ENCODE results near the gene ANKS1A. TPM values are rescaled to one million over a fixed set of nuclear protein-coding genes. Genes with fewer than 3 reads are reported as not detected.

The ANKS1A gene
- total and polyA plus RNA-seq, 11 donors: 11.0 to 49.5 (median 29.3) TPM

DNA sequence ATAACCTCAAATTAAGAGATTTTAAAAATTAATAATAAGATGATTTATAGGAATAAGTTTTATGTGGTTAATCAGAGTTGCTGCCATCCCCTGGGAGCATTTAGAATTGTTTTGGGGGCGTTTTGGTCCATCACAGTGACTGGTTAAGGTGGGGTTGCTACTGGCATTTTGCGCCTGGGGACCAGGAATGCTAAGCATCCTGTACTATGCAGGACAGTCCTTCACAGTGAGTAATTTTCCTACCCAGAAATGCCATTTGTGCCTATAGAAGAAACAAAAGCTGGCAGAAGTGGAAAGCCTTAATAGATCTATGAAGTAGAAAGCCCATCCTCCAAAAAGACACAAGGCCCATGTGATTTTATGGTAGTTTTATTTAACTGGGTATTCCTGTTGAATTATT is 118.0 kb downstream of the ANKS1A start:
- H3K4me3 ChIP-seq: no peak overlapping the region
- no peaks in the 10 kb centered on the region for H3K9me3 ChIP-seq
- intact Hi-C loops (cut with DNase I): no loop called here
- no peak for DNase-seq
- TF ChIP-seq, protein P1, sequence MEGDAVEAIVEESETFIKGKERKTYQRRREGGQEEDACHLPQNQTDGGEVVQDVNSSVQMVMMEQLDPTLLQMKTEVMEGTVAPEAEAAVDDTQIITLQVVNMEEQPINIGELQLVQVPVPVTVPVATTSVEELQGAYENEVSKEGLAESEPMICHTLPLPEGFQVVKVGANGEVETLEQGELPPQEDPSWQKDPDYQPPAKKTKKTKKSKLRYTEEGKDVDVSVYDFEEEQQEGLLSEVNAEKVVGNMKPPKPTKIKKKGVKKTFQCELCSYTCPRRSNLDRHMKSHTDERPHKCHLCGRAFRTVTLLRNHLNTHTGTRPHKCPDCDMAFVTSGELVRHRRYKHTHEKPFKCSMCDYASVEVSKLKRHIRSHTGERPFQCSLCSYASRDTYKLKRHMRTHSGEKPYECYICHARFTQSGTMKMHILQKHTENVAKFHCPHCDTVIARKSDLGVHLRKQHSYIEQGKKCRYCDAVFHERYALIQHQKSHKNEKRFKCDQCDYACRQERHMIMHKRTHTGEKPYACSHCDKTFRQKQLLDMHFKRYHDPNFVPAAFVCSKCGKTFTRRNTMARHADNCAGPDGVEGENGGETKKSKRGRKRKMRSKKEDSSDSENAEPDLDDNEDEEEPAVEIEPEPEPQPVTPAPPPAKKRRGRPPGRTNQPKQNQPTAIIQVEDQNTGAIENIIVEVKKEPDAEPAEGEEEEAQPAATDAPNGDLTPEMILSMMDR (IDR thresholded peaks at IDR 0.05): no peak
- TF ChIP-seq POLR2A (IDR thresholded peaks at IDR 0.05): no peak
- no peak for ATAC-seq
- peaks cover 0 to 28% (median 15%) of the 10 kb centered on the region in 9 donors for H3K36me3 ChIP-seq
- peaks cover 0 to 11% (median 8%) of the 10 kb centered on the region in 12 donors for H3K4me1 ChIP-seq
- no peaks in the 10 kb centered on the region for H3K27me3 ChIP-seq
- WGBS, 4 donors: 80 to 87% (median 83%) methylated on average over 2 of the region's 2 CpGs
- no peak overlapping the region for H3K27ac ChIP-seq

DNA sequence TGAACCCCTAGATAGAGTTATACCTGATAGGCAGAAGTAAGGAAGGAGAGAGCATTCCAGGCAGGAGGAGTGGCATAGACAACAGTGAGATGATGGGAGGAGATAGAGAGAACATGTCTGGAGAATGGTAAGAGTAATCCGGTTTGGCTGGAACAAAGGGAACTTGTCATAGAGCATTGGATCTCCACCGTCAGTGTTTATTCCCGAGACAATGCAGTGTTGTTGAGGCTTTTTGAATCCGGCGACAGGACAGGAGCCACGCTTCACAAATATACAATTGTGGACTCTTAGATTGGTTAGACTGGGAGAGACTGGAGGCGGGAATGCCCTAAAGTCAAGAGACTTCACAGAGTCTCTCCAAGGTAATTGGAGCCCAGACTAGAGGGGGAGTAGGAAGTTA is 119.8 kb downstream of the ANKS1A start:
- H3K4me1 ChIP-seq: peaks cover 0 to 13% (median 10%) of the 10 kb centered on the region in 12 donors
- peaks cover 0 to 13% (median 0%) of the 10 kb centered on the region in 9 donors for H3K36me3 ChIP-seq
- DNase-seq (no peak), ATAC-seq (no peak)
- intact Hi-C loops (cut with DNase I): no loop called here
- no peaks in the 10 kb centered on the region for H3K9me3 ChIP-seq
- no peak overlapping the region for H3K4me3 ChIP-seq
- 94 to 98% (median 97%) methylated on average over 7 of the region's 7 CpGs for WGBS, 4 donors
- TF ChIP-seq, protein P1 (IDR thresholded peaks at IDR 0.05): no peak
- TF ChIP-seq POLR2A (IDR thresholded peaks at IDR 0.05): no peak
- H3K27ac ChIP-seq: no peak overlapping the region
- H3K27me3 ChIP-seq: no peaks in the 10 kb centered on the region

GRCh38 chr6:35011096-35012041 is 122.3 kb downstream of the ANKS1A start:
- Histone ChIP-seq H3K36me3 (peaks cover 0 to 4% (median 0%) of the 10 kb centered on the region in 9 donors), H3K4me3 (no peak overlapping the region), H3K4me1 (peaks cover 3 to 38% (median 31%) of the 10 kb centered on the region in 12 donors), H3K9me3 (no peaks in the 10 kb centered on the region), H3K27ac (peak overlapping the region in 1 of 12 donors; percentile 14), H3K27me3 (no peaks in the 10 kb centered on the region)
- DNase-seq (no peak), ATAC-seq (peak in 1 of 4 donors; percentile 28)
- intact Hi-C loops (cut with DNase I): loop anchor here in 2 of 10 donors (5.0 kb wide), 2 partner anchors 41 to 46 kb away; no protein-coding TSS in a partner anchor
- 39 to 42% (median 41%) methylated on average over 4 of the region's 4 CpGs for WGBS, 4 donors
- TF ChIP-seq, protein P1 (IDR thresholded peaks at IDR 0.05): no peak
- TF ChIP-seq POLR2A (IDR thresholded peaks at IDR 0.05): no peak

- intact Hi-C loops (cut with DNase I): loop anchor here in 2 of 10 donors (5.0 kb wide), 2 partner anchors 39 to 44 kb away; no protein-coding TSS in a partner anchor
- Histone ChIP-seq H3K4me3 (no peak overlapping the region), H3K9me3 (no peaks in the 10 kb centered on the region), H3K4me1 (peaks cover 8 to 61% (median 47%) of the 10 kb centered on the region in 12 donors), H3K27me3 (no peaks in the 10 kb centered on the region), H3K36me3 (peaks cover 0 to 13% (median 0%) of the 10 kb centered on the region in 9 donors), H3K27ac (peak overlapping the region in 4 of 12 donors; percentile 91 to 97 (median 95))
- ATAC-seq (no peak), DNase-seq (no peak)
- 94 to 97% (median 96%) methylated on average over 6 of the region's 6 CpGs for WGBS, 4 donors
- no peak for TF ChIP-seq POLR2A (IDR thresholded peaks at IDR 0.05)
- TF ChIP-seq, protein P1 (IDR thresholded peaks at IDR 0.05): no peak
Observed at GRCh38 chr6:35013701-35014100, 124.6 kb downstream of the ANKS1A start.
